NCI-H1694 treated with DMSO at 0.1 percent for 48 hours (cell line): ENCODE measurements around the gene THSD7B.
A peak's percentile ranks its signal among the peaks of the same experiment; 100 is the strongest.
"Not testable (repeated sequence)": the region's sequence is repeated elsewhere in the genome, so short reads cannot be mapped to it uniquely, and the experiment has no call there.

ENCODE experiments used
- DNase-seq: peaks from one replicate; lab custom pipeline; 2025; lab: John Stamatoyannopoulos, UW

Gene THSD7B

DNA sequence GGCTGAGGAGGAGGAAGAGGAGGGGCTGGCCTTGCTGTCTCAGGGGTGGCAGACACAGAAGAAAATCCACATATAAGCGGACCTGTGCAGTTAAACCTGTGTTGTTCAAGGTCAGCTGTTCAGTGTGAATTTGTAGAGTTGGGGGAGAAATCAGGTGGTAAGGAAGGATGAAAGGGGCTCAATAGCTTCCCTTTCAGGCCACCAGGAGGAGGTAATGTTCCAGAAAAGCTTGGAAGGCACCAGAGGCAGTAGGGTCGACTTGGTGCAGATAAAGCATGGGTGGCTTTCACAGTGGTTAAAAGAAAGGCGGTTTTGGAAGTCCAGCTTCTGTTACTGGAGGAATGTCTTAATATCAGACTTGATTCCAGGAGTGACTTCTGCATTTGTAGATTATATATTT is 167.4 kb downstream of the THSD7B start:
- DNase-seq: peak; percentile 36

DNA sequence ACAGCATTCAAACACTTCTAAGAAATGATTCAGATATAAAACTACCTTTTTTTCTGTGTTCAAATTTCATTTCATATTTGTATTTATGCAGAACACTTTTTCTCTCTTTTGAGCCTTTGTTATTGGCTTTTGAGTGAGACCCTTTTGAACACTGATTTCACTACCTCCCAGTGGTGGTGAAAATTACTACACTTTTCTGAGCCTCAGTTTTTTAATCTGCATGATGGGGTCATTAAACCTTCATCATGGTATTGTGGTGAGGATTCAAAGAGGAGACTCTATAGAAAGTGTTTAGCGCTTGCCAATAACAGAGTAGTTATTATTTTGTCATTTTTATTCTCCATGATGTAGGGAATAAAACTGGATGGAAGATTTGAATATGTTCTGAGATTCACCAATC is 169.8 kb downstream of the THSD7B start:
- DNase-seq: no peak

DNA sequence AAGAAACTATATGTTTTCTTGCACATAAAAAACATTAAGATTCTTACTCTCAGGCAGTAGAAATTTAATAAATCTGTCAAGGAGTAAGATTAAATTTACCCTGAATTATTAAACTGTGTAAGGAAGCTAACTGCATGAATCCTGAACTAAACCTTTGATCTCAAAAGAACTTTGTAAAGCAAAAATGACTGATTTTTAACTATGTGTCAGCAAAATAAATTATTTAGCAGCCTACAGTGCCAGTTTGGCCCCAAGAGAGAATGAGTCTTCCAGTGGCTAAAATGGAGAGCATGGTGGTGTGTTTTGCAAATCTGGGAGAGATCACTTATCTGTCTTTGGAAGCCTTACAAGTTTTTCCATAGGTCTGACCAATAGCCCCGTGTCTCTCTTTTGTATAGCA is 190.7 kb downstream of the THSD7B start:
- no peak for DNase-seq

DNA sequence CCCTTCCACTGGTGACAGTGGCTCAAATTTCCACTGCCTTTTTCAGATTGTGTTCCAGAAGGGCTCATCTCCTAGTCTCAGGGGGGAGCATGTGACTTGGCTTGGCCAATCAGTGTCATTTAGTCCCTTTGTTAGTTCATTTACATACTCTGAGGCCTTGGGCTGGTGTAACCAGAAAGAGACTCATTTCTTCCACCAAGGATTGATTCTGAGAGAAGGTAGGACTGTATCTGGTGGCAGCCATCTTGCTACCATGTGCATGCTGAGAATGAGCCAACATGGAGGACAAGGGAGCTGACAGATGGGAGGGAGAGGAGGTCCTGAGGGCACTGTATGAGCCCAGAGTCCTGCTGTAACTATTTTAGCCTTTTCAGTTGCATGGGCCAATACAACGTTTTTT is 191.7 kb downstream of the THSD7B start:
- no peak for DNase-seq

DNA sequence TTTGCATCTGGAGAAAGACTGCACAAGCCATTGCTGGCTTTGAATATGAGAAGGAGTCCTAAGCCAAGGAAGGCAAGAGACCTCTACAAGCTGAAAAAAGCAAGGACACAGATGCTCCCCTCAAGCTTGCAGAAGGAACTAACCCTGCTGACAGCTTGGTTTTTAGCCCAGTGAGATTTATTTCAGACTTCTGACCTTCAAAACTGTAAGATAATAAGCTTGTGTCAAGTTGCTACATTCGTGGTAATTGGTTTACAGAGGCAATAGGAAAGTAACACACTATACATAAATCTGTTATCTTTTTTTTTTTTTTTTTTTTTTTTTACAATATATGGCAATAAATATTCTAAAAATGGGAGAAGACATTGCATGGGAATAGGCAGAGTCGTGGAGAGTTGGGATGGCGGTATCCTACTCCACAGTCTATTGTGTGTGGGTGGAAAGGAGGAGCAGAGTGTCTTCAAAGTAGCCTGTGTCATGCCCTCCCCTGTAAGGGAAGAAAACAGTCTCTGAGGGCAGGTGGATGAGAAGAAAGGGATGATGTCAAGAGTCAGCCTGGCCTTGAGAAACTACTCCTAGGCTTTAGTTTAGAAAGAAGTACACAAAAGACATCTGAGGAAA is 196.9 kb downstream of the THSD7B start:
- DNase-seq: no peak

DNA sequence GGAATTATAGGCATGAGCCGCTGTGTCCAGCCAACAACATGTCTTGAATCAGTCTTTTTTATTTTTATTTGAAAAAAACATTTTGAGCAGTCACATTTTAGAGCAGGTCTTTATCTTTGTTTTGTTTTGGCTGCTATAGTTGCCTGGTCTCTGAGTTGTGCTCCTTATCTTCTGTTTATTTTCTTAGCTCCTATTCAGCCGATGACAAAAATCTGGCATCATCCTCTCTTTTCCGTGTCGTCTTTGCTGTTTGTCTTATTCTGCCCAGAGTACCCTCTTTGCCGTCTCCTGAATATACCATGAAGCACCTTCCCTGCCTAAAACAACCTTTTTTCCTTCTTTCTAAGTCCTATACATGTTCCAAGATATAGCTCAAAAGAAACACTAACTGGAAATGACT is 201.1 kb downstream of the THSD7B start:
- DNase-seq: no peak

DNA sequence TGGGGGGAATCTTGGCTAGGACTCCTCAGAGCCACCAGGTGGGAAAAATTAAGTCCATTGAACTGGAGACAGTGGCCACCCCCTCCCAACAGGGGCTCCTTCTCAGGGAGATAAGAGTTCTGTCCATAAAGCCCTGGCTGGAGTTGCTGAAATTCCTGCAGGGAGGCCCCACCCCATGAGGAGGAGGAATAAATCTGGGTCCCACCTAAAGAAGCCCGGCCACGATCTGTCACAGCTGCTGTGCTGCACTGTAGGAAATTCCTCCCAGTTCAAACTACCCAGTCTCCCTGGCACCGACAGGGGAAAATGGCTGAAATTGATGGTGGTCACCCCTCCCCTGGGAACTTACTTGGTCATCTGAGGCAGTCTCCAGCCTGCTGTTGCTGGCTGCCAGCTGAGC is 215.0 kb downstream of the THSD7B start:
- no peak for DNase-seq

DNA sequence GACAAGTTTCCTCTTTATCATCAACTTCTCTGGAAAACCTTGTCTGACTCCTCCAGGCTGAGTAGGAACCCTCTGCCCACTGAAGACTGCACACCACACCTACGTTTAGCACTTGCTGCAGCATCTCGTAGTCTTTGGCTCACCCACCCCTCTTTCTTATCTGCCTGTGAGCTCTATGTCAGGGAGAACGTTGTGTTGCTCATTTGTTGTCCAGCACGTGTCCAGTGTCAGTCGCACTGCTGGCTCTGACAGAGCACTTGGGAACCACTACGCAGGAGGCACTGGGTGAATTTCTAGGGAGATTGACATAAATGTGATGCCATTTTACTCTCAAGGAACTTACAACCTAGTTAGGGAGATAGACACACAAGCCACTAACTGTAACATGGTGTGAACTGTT is 216.3 kb downstream of the THSD7B start:
- not testable (repeated sequence) for DNase-seq

DNA sequence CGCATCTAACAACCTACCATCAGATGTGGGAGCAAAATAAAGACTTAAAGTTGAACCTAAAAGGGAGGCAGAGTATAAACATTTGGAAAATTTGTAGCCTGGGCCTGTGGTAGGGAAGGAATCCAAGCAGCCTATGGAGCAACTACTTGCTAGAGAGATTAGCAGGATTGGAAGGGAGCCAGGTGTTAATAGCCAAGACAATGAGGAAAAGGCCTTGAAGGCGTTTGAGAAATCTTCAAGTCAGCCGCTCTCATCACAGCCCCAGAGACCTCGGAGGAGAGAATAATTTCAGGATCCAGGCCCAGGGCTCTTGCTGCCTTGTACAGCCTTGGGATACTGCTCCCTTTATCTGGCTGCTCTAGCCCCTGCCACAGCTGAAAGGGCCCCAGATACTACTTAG is 219.7 kb downstream of the THSD7B start:
- no peak for DNase-seq

DNA sequence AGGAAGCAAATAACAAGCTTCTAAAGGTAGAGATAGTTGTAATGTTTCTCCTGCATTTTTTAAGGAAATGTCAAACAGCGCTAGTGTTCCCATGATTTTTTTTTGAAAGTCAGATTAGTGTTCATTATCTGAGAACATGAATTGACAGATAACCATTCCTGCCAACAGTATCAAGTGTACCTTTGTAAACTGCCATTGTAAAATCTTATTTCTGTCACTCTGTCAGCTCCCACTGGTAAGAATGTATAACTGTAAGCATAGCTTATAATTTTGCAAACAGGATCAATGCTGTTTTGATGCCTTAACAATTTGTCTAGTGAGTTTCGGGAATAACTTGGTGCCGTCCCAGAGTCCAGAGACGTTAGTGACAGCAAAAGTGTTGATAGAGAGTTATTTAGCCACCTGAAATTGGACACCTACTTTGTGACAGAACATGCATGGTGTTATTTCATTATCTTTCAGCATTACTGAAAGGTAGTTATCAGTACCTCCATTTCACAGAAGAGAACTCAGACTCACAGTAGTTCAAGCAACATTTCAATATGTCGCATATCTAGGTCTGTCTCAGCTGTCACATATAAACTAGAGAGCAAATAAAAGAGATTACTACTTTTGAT is 221.4 kb downstream of the THSD7B start:
- no peak for DNase-seq

DNA sequence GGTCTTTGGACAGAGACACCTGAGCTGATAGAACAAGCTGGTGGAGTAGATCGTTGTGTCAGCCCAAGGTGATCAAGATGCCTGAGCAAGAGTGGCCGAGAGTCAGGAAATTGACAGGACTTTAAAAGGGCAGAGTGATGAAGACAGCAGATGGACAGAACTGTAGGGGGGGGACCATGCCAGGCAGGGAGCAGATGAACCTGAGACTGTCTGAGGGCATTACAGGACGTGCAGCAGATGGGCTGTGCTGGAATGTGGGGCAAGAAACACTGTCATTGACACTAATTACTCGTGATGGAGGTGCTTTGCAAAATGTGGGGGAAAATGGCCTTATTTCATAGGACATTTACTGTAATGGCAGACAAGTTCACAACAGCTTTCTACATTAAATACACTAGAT is 225.0 kb downstream of the THSD7B start:
- no peak for DNase-seq

DNA sequence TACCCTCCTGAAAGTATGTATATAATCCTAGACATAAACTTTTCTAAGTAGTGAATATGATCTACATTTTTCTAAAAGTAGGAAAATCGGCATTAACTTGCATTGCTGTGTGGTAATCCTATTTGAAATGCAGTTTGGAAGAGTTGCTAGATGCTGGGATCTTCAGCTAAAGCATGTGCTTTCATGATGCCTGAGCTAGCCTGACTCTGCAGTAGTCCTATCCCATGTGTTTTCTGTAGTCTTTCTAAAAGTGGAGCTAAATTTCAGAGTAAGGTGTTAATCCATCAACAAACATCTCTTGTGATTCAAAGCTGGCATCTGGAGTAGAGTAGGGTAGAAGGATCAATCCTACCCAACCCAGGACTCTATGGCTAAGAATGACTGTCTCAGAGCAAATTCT is 229.4 kb downstream of the THSD7B start:
- DNase-seq: no peak

DNA sequence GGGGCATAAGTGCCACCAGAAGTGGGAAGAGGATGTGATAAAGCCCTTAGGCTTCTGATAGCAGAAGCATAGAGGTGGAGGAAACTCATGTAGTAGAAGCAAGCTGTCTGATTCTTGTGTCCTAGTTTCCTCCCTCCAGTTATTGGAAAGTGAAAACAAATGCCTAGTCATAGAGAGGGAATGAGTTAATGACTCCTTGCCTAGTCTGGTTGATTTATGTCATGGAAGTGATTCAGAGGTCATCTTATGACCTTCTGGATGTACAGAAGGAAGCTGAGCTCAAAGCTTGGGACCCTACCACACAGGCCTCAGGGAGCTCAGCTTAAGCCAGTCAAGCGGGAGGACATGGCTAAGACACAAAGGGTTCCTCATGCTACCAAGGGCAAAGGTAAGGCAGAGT is 232.2 kb downstream of the THSD7B start:
- no peak for DNase-seq

DNA sequence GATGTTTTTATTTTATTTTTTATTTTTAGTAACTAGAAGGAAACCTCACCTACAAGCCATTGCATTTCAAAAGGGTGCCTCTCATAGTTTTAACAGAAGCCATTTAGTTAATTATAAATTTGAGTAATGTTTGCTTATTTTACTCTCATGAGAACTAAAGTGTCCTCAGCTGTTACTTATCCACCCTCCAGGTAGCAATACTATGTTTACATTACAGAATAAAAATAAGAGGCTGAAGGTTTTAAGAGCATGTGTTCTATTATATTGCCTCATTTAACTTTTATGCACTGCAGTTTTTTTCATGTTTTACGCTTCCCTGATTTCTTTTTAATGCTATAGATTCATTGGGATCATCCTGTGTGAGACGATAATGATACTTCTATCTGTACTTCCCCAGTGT is 235.5 kb downstream of the THSD7B start:
- no peak for DNase-seq

DNA sequence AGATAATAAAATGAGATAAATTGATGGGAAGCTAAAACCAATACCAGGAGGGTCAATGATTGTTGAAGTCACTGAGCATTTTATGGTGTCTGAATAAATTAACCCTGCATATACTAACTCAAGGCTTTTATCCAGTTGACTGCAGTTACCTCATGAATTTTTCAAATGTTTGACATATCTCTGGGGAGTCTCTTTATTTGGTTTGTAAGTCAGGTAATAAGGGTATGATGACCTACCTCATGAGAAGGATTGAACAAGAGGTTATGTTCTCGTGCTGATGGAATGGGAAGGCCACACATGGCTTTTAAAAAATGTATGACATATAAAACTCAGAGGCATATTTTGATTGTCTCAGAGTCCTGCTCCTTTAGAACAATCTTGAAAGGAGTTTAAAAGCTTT is 237.6 kb downstream of the THSD7B start:
- no peak for DNase-seq

DNA sequence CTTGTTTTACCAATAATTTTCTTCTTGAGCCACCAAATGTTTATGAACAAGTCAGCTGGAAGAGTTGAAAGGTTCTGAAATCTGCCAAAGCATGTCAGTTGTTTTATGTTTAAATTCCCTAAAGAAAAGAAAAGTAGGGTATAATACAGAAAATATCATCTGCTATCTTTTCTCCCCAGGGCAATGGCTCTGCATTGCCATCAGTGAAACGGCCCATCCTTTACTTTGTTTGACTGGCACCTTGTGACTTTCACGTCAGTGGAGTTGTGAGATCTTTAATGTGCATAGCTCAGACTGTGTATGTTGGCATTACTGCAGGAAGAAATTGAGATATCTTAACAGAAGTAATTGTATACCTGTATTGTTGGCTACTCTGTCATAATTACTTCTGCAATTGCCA is 239.9 kb downstream of the THSD7B start:
- DNase-seq: no peak

DNA sequence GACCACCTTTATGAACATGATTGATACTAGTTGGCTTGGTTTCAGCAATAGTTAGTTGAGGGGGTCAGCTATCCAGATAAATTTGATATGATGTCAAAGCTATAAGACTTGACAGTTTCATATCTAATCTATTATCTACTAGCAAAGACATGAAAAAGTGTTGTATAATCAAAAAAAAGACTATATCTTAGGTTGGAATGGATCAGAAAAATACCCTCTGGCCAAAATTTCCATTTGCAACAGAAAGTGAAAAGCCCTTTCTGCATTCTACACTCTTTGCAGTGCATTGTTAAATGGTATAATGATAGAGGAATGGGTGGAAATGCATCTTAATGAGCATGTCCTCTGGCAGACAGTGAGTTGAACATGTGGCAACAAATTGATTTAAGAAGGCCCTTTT is 242.6 kb downstream of the THSD7B start:
- DNase-seq: no peak

DNA sequence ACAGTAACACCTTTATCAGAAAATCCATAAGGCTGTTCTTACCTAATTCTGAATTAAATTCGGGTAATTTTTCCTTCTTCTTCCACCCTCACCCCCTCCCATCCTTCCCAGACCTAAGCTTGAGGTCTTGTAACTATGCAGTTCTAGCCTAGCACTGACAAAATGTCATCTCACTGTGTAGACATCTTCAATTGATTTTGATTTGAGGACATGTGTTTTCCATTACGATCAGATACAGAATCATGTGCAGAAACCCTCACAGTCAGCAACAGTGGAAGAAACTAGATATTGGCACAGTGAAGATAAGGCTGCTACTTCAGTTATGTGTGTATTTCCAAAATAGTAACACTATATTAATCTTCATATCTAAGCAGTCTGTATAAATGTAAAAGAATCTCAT is 244.6 kb downstream of the THSD7B start:
- no peak for DNase-seq

DNA sequence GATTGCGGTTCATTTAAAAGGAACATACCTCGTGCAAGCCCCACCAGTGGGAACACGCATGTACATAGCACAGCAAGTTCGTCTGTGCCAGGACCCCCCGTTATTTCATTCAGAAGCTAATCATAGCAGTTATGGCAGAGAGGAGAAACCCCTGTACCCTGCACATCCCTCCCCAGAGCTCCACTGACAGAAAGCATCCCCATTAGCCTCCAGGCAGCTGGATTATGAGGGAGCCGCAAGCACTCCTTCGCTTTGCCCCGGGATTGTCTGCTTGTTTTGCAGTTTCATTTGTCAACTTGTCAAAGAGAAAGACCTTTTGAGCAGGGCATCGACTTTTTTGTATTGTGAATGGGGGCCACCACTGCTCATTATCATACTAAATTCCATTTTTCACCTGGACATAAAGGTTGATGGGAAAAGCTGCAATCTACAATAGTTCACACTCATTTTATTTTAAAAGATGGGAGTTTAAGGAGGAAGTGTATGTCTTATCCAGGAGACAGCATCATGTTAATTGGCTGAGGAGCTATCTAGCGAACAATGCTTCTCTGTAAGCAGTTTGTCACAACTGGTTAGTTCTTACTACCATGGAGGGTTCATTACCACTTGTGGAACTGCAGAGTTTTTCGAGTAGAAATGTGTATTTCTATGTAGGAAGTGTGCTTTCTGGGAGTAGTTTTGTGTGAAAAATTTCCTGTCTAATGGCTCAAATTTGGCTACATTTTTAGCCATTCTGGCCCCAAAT is 255.3 kb downstream of the THSD7B start:
- no peak for DNase-seq

DNA sequence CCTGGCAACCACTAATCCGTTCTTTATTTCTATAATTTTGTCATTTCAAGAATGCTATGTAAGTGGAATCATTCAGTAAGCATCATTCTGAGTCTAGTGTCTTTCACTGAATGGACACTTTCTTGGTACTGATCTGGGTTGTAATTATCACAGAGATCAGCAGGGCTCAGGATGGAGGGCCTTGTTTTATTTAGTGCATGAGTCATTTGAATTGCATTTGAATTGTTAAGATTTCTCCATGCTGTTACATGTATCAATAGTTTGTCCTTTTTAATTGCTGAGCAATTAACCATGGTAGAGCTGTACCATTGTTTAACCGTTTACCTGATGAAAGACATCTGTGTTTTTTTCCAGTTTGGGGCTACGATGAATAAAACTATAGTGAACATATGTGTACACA is 256.4 kb downstream of the THSD7B start:
- DNase-seq: no peak

DNA sequence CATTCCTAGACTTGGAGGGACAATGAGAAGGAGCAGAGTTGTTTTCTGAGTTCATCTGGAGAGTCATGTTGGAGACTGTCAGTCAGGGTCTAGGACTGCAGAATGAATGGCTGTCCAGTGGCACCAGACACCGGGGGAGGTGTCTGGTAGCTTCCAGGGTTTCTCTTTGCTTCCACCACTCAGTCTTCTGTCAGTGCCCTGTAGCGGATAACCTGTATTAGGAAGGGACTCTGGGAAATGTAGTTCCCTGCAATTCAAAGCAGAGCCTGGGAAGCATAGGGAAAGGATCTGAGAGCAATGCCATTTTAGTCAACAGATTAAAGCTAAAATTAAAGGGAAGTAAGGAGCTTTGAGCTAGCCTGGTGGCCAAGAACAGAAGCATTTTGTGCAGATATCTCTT is 257.9 kb downstream of the THSD7B start:
- DNase-seq: no peak

DNA sequence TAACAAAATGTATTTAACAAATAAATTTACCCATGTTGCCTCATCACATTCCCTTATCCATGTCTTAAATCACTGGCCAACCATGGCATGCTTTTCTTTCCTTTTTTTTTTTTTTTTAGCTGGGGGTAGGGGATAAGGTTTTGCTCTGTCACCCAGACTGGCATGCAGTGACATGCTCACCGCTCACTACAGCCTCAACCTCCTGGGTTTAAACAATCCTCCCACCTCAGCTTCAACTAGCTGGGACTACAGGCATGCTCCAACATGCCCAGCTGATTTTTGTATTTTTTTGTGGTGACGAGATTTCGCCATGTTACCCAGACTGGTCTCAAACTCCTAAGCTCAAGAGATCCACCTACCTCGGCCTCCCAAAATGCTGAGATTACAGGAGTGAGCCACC is 266.4 kb downstream of the THSD7B start:
- no peak for DNase-seq

DNA sequence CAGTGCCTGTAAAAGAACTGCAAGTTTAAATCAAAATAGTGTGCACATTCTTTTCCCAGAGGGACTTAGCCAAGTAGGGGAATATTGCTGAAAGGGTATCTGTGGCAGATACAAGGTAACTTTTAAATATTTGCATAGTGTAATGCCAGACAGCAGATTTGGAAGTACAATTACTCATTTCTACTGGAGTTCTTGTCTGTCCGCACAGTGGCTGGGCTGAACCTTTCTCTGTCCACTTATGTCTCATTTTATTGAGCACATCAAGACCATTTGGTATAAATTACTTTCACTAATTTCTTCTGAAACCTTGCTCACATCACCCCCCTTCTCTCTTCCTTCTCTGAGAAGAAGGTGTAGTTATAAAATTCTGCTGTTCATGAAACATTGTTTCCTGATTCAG is 271.3 kb downstream of the THSD7B start:
- no peak for DNase-seq
